ENCODE measurements around the gene EPHB4. TPM values are rescaled to one million over a fixed set of nuclear protein-coding genes. Genes with fewer than 3 reads are reported as not detected.

The EPHB4 gene
- total RNA-seq, 1 experiment from 2014 or later: 21.6 TPM

- H4K20me1 ChIP-seq (ENCODE audit: insufficient read depth, low read depth, low read length): no peaks in the 10 kb centered on the region
- H3K4me2 ChIP-seq (ENCODE audit: low read depth, low read length, poor library complexity, severe bottlenecking): peak overlapping the region; percentile 96
- no peaks in the 10 kb centered on the region for H3K9me3 ChIP-seq (ENCODE audit: low read length)
- 0 out of 2 replicates have a peak overlapping the region, but pooled peaks have one; percentile 26 for H2AFZ ChIP-seq (ENCODE audit: low read length)
- H3K79me2 ChIP-seq (ENCODE audit: low read length): peaks cover 26% of the 10 kb centered on the region
- no peaks in the 10 kb centered on the region for H3K27me3 ChIP-seq (ENCODE audit: low read length)
- peak overlapping the region; percentile 90 for H3K4me3 ChIP-seq (ENCODE audit: low read length)
- no peaks in the 10 kb centered on the region for H3K36me3 ChIP-seq (ENCODE audit: insufficient read depth, low read length)
- no peak for DNase-seq
- peak overlapping the region; percentile 94 for H3K9ac ChIP-seq (ENCODE audit: low read length)
- H3K4me1 ChIP-seq (ENCODE audit: low read length): peaks cover 20% of the 10 kb centered on the region
- no peaks in the 10 kb centered on the region for H3K9me2 ChIP-seq (replicated peaks; ENCODE audit: insufficient read depth, low read length)
- peak overlapping the region; percentile 78 for H3K27ac ChIP-seq (ENCODE audit: low read length)
These were observed 39.4 kb upstream of the EPHB4 start for GRCh38 chr7:100866729-100867039.

DNA sequence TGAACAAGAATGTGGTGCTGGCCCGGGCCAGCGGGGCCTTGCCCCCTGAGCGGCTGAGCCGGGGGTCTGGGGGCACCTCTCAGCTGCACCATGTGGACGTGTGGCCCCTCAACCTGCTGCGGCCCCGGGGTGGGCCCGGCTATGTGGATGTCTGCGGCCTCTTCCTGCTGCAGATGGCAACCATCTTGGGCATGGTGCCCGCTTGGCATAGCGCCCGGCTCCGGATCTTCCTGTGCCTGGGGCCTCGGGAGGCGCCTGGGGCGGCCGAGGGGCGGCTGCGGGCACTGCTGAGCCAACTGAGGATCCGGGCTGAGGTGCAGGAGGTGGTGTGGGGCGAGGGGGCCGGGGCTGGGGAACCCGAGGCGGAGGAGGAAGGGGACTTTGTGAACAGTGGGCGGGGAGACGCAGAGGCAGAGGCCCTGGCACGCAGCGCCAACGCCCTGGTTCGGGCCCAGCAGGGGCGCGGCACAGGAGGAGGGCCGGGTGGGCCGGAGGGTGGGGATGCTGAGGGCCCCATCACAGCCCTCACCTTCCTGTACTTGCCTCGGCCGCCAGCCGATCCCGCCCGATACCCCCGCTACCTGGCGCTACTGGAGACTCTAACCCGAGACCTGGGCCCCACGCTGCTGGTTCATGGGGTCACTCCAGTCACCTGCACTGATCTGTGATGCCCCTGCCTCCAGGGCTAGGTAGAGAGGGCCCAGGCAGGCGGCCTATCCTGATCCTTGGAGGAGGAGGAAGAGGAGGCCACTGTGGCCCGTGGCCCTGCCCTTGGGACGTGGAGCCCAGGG is 38.8 kb upstream of the EPHB4 start:
- H3K27ac ChIP-seq (ENCODE audit: low read length): no peak overlapping the region
- no peaks in the 10 kb centered on the region for H3K9me2 ChIP-seq (replicated peaks; ENCODE audit: insufficient read depth, low read length)
- peak overlapping the region; percentile 96 for H3K4me2 ChIP-seq (ENCODE audit: low read depth, low read length, poor library complexity, severe bottlenecking)
- DNase-seq: no peak
- peak overlapping the region; percentile 90; the same call in 1 of the 2 replicates for H3K4me3 ChIP-seq (ENCODE audit: low read length)
- H3K4me1 ChIP-seq (ENCODE audit: low read length): peaks cover 20% of the 10 kb centered on the region
- H3K79me2 ChIP-seq (ENCODE audit: low read length): peaks cover 26% of the 10 kb centered on the region
- H3K27me3 ChIP-seq (ENCODE audit: low read length): no peaks in the 10 kb centered on the region
- H3K36me3 ChIP-seq (ENCODE audit: insufficient read depth, low read length): no peaks in the 10 kb centered on the region
- H4K20me1 ChIP-seq (ENCODE audit: insufficient read depth, low read depth, low read length): no peaks in the 10 kb centered on the region
- peak overlapping the region; percentile 94 for H3K9ac ChIP-seq (ENCODE audit: low read length)
- H3K9me3 ChIP-seq (ENCODE audit: low read length): no peaks in the 10 kb centered on the region
- 0 out of 2 replicates have a peak overlapping the region, but pooled peaks have one; percentile 26 for H2AFZ ChIP-seq (ENCODE audit: low read length)

DNA sequence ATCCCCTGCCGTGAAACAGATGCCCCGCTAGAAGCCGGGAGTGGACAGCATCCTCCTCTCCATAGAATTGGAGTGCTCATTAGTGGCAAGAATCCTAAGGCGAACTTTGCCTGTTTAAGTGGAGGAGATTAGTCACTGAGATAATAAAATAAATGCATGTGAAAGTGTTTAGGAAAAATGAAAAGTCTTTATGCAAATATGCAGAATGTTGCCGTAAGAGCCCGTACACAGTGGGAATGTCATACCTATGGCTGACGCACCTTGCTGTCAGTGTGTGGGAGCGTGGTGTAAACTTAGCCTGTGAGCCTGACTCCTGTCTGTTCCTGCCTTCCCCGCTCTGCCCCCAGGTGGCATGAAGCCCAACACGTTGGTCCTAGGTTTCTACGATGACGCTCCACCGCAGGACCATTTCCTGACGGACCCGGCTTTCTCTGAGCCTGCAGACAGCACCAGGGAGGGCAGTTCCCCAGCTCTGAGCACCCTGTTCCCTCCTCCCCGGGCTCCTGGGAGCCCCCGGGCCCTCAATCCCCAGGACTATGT is 38.1 kb upstream of the EPHB4 start:
- Histone ChIP-seq H3K4me3 (ENCODE audit: low read length) (no peak overlapping the region), H3K36me3 (ENCODE audit: insufficient read depth, low read length) (no peaks in the 10 kb centered on the region), H4K20me1 (ENCODE audit: insufficient read depth, low read depth, low read length) (no peaks in the 10 kb centered on the region), H3K9me3 (ENCODE audit: low read length) (no peaks in the 10 kb centered on the region), H3K4me1 (ENCODE audit: low read length) (peaks cover 20% of the 10 kb centered on the region), H3K9me2 (replicated peaks; ENCODE audit: insufficient read depth, low read length) (no peaks in the 10 kb centered on the region), H3K4me2 (ENCODE audit: low read depth, low read length, poor library complexity, severe bottlenecking) (no peak overlapping the region), H3K27ac (ENCODE audit: low read length) (no peak overlapping the region), H3K79me2 (ENCODE audit: low read length) (peaks cover 26% of the 10 kb centered on the region), H2AFZ (ENCODE audit: low read length) (no peak overlapping the region), H3K27me3 (ENCODE audit: low read length) (no peaks in the 10 kb centered on the region), H3K9ac (ENCODE audit: low read length) (no peak overlapping the region)
- DNase-seq: no peak

DNA sequence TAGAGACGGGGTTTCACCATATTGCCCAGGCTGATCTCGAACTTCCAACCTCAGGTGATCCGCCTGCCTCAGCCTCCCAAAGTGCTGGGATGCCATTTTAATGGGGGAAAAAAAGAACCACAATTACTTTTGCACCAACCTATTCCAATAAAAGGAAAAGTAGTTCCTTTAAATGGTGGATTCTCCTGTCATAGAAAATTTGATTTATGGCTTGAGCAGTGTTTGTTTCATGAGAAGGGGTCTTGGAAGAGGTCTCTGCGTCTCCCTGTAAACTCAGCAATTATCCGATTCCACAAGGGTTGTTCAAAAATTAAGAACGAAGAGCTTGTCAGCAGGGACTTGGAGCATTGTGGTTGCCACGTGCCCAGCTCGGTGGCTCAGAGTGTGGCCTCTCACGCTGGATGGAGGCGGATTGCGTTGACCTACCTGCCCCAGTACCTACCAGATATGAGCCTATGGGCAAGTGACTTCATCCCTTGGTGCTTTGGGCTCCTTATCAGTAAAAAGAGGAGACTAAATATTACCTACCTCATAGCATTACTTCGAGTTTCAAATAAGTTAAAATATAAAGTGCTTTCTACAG is 37.0 kb upstream of the EPHB4 start:
- H3K79me2 ChIP-seq (ENCODE audit: low read length): peaks cover 26% of the 10 kb centered on the region
- no peaks in the 10 kb centered on the region for H3K9me2 ChIP-seq (replicated peaks; ENCODE audit: insufficient read depth, low read length)
- no peak overlapping the region for H2AFZ ChIP-seq (ENCODE audit: low read length)
- DNase-seq: no peak
- 0 out of 2 replicates have a peak, but pooled peaks cover 3% of the 10 kb centered on the region for H3K36me3 ChIP-seq (ENCODE audit: insufficient read depth, low read length)
- no peaks in the 10 kb centered on the region for H4K20me1 ChIP-seq (ENCODE audit: insufficient read depth, low read depth, low read length)
- H3K27me3 ChIP-seq (ENCODE audit: low read length): no peaks in the 10 kb centered on the region
- H3K4me2 ChIP-seq (ENCODE audit: low read depth, low read length, poor library complexity, severe bottlenecking): no peak overlapping the region
- H3K4me3 ChIP-seq (ENCODE audit: low read length): no peak overlapping the region
- no peaks in the 10 kb centered on the region for H3K9me3 ChIP-seq (ENCODE audit: low read length)
- no peak overlapping the region for H3K27ac ChIP-seq (ENCODE audit: low read length)
- H3K4me1 ChIP-seq (ENCODE audit: low read length): peaks cover 20% of the 10 kb centered on the region
- H3K9ac ChIP-seq (ENCODE audit: low read length): no peak overlapping the region

- Histone ChIP-seq H3K27ac (ENCODE audit: low read length) (no peak overlapping the region), H3K27me3 (ENCODE audit: low read length) (no peaks in the 10 kb centered on the region), H3K9me2 (replicated peaks; ENCODE audit: insufficient read depth, low read length) (no peaks in the 10 kb centered on the region), H3K36me3 (ENCODE audit: insufficient read depth, low read length) (0 out of 2 replicates have a peak, but pooled peaks cover 3% of the 10 kb centered on the region), H3K4me2 (ENCODE audit: low read depth, low read length, poor library complexity, severe bottlenecking) (no peak overlapping the region), H3K4me3 (ENCODE audit: low read length) (no peak overlapping the region), H4K20me1 (ENCODE audit: insufficient read depth, low read depth, low read length) (no peaks in the 10 kb centered on the region), H3K9ac (ENCODE audit: low read length) (no peak overlapping the region), H2AFZ (ENCODE audit: low read length) (no peak overlapping the region), H3K9me3 (ENCODE audit: low read length) (no peaks in the 10 kb centered on the region), H3K4me1 (ENCODE audit: low read length) (peaks cover 17% of the 10 kb centered on the region), H3K79me2 (ENCODE audit: low read length) (peaks cover 21% of the 10 kb centered on the region)
- DNase-seq: no peak
These were observed 36.2 kb upstream of the EPHB4 start for GRCh38 chr7:100863406-100863950.

GRCh38 chr7:100861616-100861985 is 34.3 kb upstream of the EPHB4 start:
- Histone ChIP-seq H3K4me1 (ENCODE audit: low read length) (peaks cover 3% of the 10 kb centered on the region), H3K9ac (ENCODE audit: low read length) (no peak overlapping the region), H4K20me1 (ENCODE audit: insufficient read depth, low read depth, low read length) (0 out of 2 replicates have a peak, but pooled peaks cover 2% of the 10 kb centered on the region), H3K9me2 (replicated peaks; ENCODE audit: insufficient read depth, low read length) (no peaks in the 10 kb centered on the region), H3K36me3 (ENCODE audit: insufficient read depth, low read length) (0 out of 2 replicates have a peak, but pooled peaks cover 3% of the 10 kb centered on the region), H3K27ac (ENCODE audit: low read length) (no peak overlapping the region), H3K9me3 (ENCODE audit: low read length) (no peaks in the 10 kb centered on the region), H3K4me3 (ENCODE audit: low read length) (no peak overlapping the region), H3K79me2 (ENCODE audit: low read length) (peaks cover 8% of the 10 kb centered on the region), H3K27me3 (ENCODE audit: low read length) (no peaks in the 10 kb centered on the region), H2AFZ (ENCODE audit: low read length) (no peak overlapping the region), H3K4me2 (ENCODE audit: low read depth, low read length, poor library complexity, severe bottlenecking) (no peak overlapping the region)
- no peak for DNase-seq

DNA sequence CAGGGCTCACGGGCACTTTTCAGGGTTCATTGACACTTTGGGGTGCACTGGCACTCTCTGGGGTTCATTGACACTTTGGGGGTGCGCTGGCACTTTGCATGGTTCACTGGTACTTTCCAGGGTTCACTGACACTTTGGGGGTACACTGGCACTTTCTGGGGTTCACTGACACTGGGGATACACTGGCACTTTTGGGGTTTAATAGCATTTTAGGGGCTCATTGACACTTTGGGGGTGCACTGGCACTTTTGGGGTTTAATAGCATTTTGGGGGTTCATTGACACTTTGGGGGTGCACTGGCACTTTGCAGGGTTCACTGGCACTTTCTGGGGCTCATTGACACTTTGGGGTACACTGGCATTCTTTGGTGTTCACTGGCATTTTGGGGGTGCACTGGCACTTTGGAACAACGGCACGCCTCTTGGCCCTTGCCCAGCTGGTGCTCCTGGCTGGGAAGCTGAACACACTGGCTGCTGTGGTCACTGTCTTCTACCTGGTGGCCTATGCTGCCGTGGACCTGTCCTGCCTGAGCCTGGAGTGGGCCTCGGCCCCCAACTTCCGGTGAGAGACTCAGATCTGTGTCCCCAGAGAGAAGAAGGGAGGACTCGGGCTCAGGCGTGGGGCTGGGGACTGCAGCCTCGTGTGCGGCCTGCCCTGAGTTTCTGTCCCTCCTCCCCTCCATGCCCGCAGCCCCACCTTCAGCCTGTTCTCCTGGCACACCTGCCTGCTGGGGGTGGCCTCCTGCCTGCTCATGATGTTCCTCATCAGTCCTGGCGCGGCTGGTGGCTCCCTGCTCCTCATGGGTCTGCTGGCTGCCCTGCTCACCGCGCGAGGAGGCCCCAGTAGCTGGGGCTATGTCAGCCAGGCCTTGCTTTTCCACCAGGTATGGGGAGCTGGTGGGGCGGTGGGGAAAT is 33.6 kb upstream of the EPHB4 start:
- Histone ChIP-seq H3K9ac (ENCODE audit: low read length) (no peak overlapping the region), H3K79me2 (ENCODE audit: low read length) (peaks cover 7% of the 10 kb centered on the region), H3K4me2 (ENCODE audit: low read depth, low read length, poor library complexity, severe bottlenecking) (no peak overlapping the region), H4K20me1 (ENCODE audit: insufficient read depth, low read depth, low read length) (0 out of 2 replicates have a peak, but pooled peaks cover 2% of the 10 kb centered on the region), H3K9me2 (replicated peaks; ENCODE audit: insufficient read depth, low read length) (no peaks in the 10 kb centered on the region), H3K36me3 (ENCODE audit: insufficient read depth, low read length) (0 out of 2 replicates have a peak, but pooled peaks cover 3% of the 10 kb centered on the region), H3K9me3 (ENCODE audit: low read length) (no peaks in the 10 kb centered on the region), H3K4me1 (ENCODE audit: low read length) (no peaks in the 10 kb centered on the region), H2AFZ (ENCODE audit: low read length) (no peak overlapping the region), H3K27me3 (ENCODE audit: low read length) (no peaks in the 10 kb centered on the region), H3K27ac (ENCODE audit: low read length) (no peak overlapping the region), H3K4me3 (ENCODE audit: low read length) (no peak overlapping the region)
- no peak for DNase-seq

Data from Karpas-422 (cell line).